CD14-positive monocyte (primary cell): ENCODE results near the gene TSC22D1. TPM values are rescaled to one million over a fixed set of nuclear protein-coding genes. Genes with fewer than 3 reads are reported as not detected.

Experiments used
- DNase-seq, 3 donors: peaks; one replicate each; pipeline ENCODE4 v3.0.0-alpha.2; 2011 to 2022
- H2AFZ ChIP-seq: 2 replicates; pipeline ENCODE4 v1.6.0; 2012; ENCODE audit warnings: mild to moderate bottlenecking, low read depth, low read length, inconsistent platforms; ENCODE audit not compliant: insufficient read depth, poor library complexity, severe bottlenecking
- H3K27ac ChIP-seq, 2 donors: 1 replicate in 1 of 2; 2 replicates in 1 of 2; pipeline ENCODE4 v1.5.1; 2012 to 2013; ENCODE audit warnings: low read length in 2 of 2, control low read depth in 1 of 2, inconsistent platforms in 1 of 2, low read depth in 1 of 2, mild to moderate bottlenecking in 1 of 2
- H3K27me3 ChIP-seq, 2 donors: one replicate each; pipeline versions ENCODE4 v1.6.0 to v1.6.1; 2011 to 2013; ENCODE audit warnings: low read length in 2 of 2; ENCODE audit not compliant: control insufficient read depth in 2 of 2, insufficient read depth in 2 of 2
- H3K36me3 ChIP-seq, 2 donors: replicated peaks in 1 of 2; 1 replicate in 1 of 2; 2 replicates in 1 of 2; pipeline versions ENCODE4 v1.5.1 to v1.6.1; 2012 to 2013; ENCODE audit warnings: low read length in 2 of 2, control low read depth in 1 of 2, inconsistent platforms in 1 of 2, mild to moderate bottlenecking in 1 of 2; ENCODE audit not compliant: insufficient read depth in 2 of 2, control insufficient read depth in 1 of 2
- H3K4me1 ChIP-seq, 2 donors: 1 replicate in 1 of 2; 2 replicates in 1 of 2; pipeline versions ENCODE4 v1.5.1 to v1.6.1; 2012 to 2013; ENCODE audit warnings: low read length in 2 of 2, control low read depth in 1 of 2, inconsistent platforms in 1 of 2, mild to moderate bottlenecking in 1 of 2, moderate library complexity in 1 of 2; ENCODE audit not compliant: insufficient read depth in 2 of 2, control insufficient read depth in 1 of 2
- H3K4me2 ChIP-seq: replicated peaks from 2 replicates; pipeline ENCODE3; 2012; ENCODE audit warnings: low read length, moderate library complexity, mild to moderate bottlenecking; ENCODE audit not compliant: poor library complexity, severe bottlenecking; ENCODE audit errors: extremely low read depth
- H3K4me3 ChIP-seq, 3 experiments: fragments of 200-600 bp in 1 of 3; sonication (generic) in 1 of 3; replicated peaks in 1 of 3; 1 replicate in 2 of 3; 2 replicates in 1 of 3; pipeline ENCODE4 v1.5.1; 2011 to 2013; ENCODE audit warnings: low read length in 3 of 3, mild to moderate bottlenecking in 3 of 3, control low read depth in 2 of 3, low read depth in 2 of 3, inconsistent platforms in 1 of 3, moderate library complexity in 1 of 3
- H3K79me2 ChIP-seq: 2 replicates; pipeline ENCODE4 v1.6.0; 2012; ENCODE audit warnings: mild to moderate bottlenecking, control low read depth, inconsistent platforms, low read length, moderate library complexity; ENCODE audit not compliant: insufficient read depth
- H3K9ac ChIP-seq: 2 replicates; pipeline ENCODE4 v1.6.0; 2017; ENCODE audit warnings: low read length, mild to moderate bottlenecking; ENCODE audit not compliant: insufficient read depth, poor library complexity, severe bottlenecking
- H3K9me3 ChIP-seq, 2 donors: replicated peaks in 1 of 2; 1 replicate in 1 of 2; 2 replicates in 1 of 2; pipeline versions ENCODE4 v1.5.1 to v1.6.1; 2012 to 2013; ENCODE audit warnings: low read length in 2 of 2, control low read depth in 1 of 2; ENCODE audit not compliant: control insufficient read depth in 1 of 2, insufficient read depth in 1 of 2
- H4K20me1 ChIP-seq: 2 replicates; pipeline ENCODE4 v1.6.0; 2012; ENCODE audit warnings: mild to moderate bottlenecking, low read length, control low read depth, moderate library complexity; ENCODE audit not compliant: insufficient read depth
- H3K27ac Mint-ChIP-seq, 7 donors: one replicate each; pipeline ENCODE4 v1.8.0; 2020; ENCODE audit warnings: mild to moderate bottlenecking in 7 of 7, mixed read lengths in 7 of 7, moderate library complexity in 6 of 7, inconsistent platforms in 2 of 7
- H3K27me3 Mint-ChIP-seq, 3 donors: one replicate each; pipeline ENCODE4 v1.8.0; 2021 to 2022; ENCODE audit warnings: low read depth in 3 of 3, mild to moderate bottlenecking in 3 of 3, mixed read lengths in 3 of 3, moderate library complexity in 3 of 3, inconsistent platforms in 1 of 3
- H3K36me3 Mint-ChIP-seq, 2 donors: one replicate each; pipeline ENCODE4 v1.8.0; 2020; ENCODE audit warnings: mixed read lengths in 2 of 2, inconsistent platforms in 1 of 2, mild to moderate bottlenecking in 1 of 2
- H3K4me1 Mint-ChIP-seq: one replicate; pipeline ENCODE4 v1.8.0; 2020; ENCODE audit warnings: mild to moderate bottlenecking, mixed read lengths
- H3K4me3 Mint-ChIP-seq, 2 donors: one replicate each; pipeline ENCODE4 v1.8.0; 2020; ENCODE audit warnings: mild to moderate bottlenecking in 2 of 2, mixed read lengths in 2 of 2, moderate library complexity in 1 of 2
- H3K9me3 Mint-ChIP-seq, 7 donors: one replicate each; pipeline ENCODE4 v1.8.0; 2020 to 2022; ENCODE audit warnings: mixed read lengths in 7 of 7, mild to moderate bottlenecking in 6 of 7, moderate library complexity in 6 of 7, inconsistent platforms in 2 of 7
- CTCF ChIP-seq: fragments of 200-600 bp; IDR thresholded peaks from one replicate; pipeline ENCODE4 v1.8.0; 2022; ENCODE audit warnings: antibody characterized with exemption, mild to moderate bottlenecking
- WGBS: methylation state at CpG from one replicate; pipeline ENCODE4 v1.1.5; 2013; ENCODE audit warnings: missing lambda C conversion rate; ENCODE audit not compliant: insufficient coverage; 5-methylcytosine and 5-hydroxymethylcytosine counted together
- intact Hi-C, 2 donors: fragments of 100-400 bp; cut with micrococcal nuclease; formaldehyde crosslinking; loops; one replicate each; pipeline versions ENCODE4 v1.15.0 to v1.15.1; 2023
- polyA plus RNA-seq, 3 donors: library from polyadenylated mRNA; depleted of rRNA in 1 of 3; unstranded in 2 of 3; stranded (reverse) in 1 of 3; fragments of 300-500 nt in 2 of 3; fragments of >200 nt in 1 of 3; fragmentation: Illumina TruSeq in 2 of 3; gene quantifications; 1 replicate in 2 of 3; 2 replicates in 1 of 3; pipeline ENCODE4 v1.2.3, GENCODE V29; 2012 to 2021

TSC22D1 gene
- polyA plus RNA-seq, 3 donors = 1.9 to 10.4 (median 3.1) TPM

GRCh38 chr13:44433863-44434765, 142.0 kb downstream of the TSC22D1 start:
- peak overlapping the region; percentile 87 for H3K4me2 ChIP-seq
- H3K79me2 ChIP-seq = no peaks in the 10 kb centered on the region
- H3K9me3 ChIP-seq = no peaks in the 10 kb centered on the region
- peaks cover 8 to 23% of the 10 kb centered on the region in 2 donors for H3K27me3 ChIP-seq
- intact Hi-C loops = loop anchor here in 1 of 2 donors (10.0 kb wide), 2 partner anchors 129 to 249 kb away; no protein-coding TSS in a partner anchor
- H3K4me1 Mint-ChIP-seq = peaks cover 16% of the 10 kb centered on the region
- no peak overlapping the region for H3K27ac ChIP-seq
- H3K9ac ChIP-seq = no peak overlapping the region
- DNase-seq = no peak
- peaks cover 24 to 28% of the 10 kb centered on the region in 2 donors for H3K4me1 ChIP-seq
- H3K36me3 Mint-ChIP-seq = peaks cover 9 to 21% of the 10 kb centered on the region in 2 donors
- H3K27ac Mint-ChIP-seq = peak overlapping the region in 4 of 7 donors; percentile 6 to 76 (median 43)
- peak overlapping the region; percentile 37 to 39 for H3K4me3 Mint-ChIP-seq
- H4K20me1 ChIP-seq = no peaks in the 10 kb centered on the region
- no peak for TF ChIP-seq CTCF
- WGBS = 95% methylated on average over 8 of the region's 15 CpGs
- H3K27me3 Mint-ChIP-seq = peaks cover 11 to 23% (median 13%) of the 10 kb centered on the region in 3 donors
- H3K4me3 ChIP-seq = peak overlapping the region in 1 of 3 experiments; percentile 80
- no peaks in the 10 kb centered on the region for H3K36me3 ChIP-seq
- H2AFZ ChIP-seq = no peak overlapping the region
- no peaks in the 10 kb centered on the region for H3K9me3 Mint-ChIP-seq

- Mint-ChIP-seq H3K27ac (no peak overlapping the region), H3K9me3 (no peaks in the 10 kb centered on the region), H3K27me3 (peaks cover 11 to 23% (median 13%) of the 10 kb centered on the region in 3 donors), H3K4me3 (no peak overlapping the region), H3K4me1 (peaks cover 13% of the 10 kb centered on the region), H3K36me3 (peaks cover 9 to 21% of the 10 kb centered on the region in 2 donors)
- TF ChIP-seq CTCF = no peak
- H2AFZ ChIP-seq = no peak overlapping the region
- H3K79me2 ChIP-seq = no peaks in the 10 kb centered on the region
- no peak overlapping the region for H3K9ac ChIP-seq
- H3K4me3 ChIP-seq = no peak overlapping the region
- intact Hi-C loops = loop anchor here in 1 of 2 donors (10.0 kb wide), 2 partner anchors 128 to 248 kb away; no protein-coding TSS in a partner anchor
- H3K4me2 ChIP-seq = no peak overlapping the region
- H3K27me3 ChIP-seq = peaks cover 8 to 22% of the 10 kb centered on the region in 2 donors
- H3K27ac ChIP-seq = no peak overlapping the region
- 100% methylated on average over 5 of the region's 5 CpGs for WGBS
- no peaks in the 10 kb centered on the region for H3K9me3 ChIP-seq
- H4K20me1 ChIP-seq = no peaks in the 10 kb centered on the region
- no peak for DNase-seq
- peaks cover 24 to 28% of the 10 kb centered on the region in 2 donors for H3K4me1 ChIP-seq
- H3K36me3 ChIP-seq = no peaks in the 10 kb centered on the region
These were observed 143.5 kb downstream of the TSC22D1 start for GRCh38 chr13:44432650-44433049.
